Omental fat pad (tissue), 4 donors: ENCODE measurements around the gene UBE2I. TPM values are rescaled to one million over a fixed set of nuclear protein-coding genes. Genes with fewer than 3 reads are reported as not detected.

ENCODE experiments used
- ATAC-seq: fragments of 150-250 bp; one replicate; pipeline ENCODE4 v1.9.1; 2016; ENCODE audit warnings: mild to moderate bottlenecking, moderate library complexity; ENCODE audit not compliant: low FRiP score
- DNase-seq: peaks from one replicate; pipeline ENCODE4 v3.0.0-alpha.2; 2019; ENCODE audit warnings: low spot score
- total RNA-seq, 4 donors: library from RNA; depleted of rRNA; stranded (reverse); fragments of >200 nt; gene quantifications; one replicate each; pipeline ENCODE4 v1.1.0, GENCODE V29; 2016
- TF ChIP-seq, protein P1 (sequence below), 3 donors: fragments of 450-650 bp; IDR thresholded peaks; one replicate each; pipeline ENCODE4 v1.5.1; 2016 to 2017; ENCODE audit warnings: antibody characterized with exemption in 3 of 3, mild to moderate bottlenecking in 3 of 3, moderate library complexity in 2 of 3

The UBE2I gene
- total RNA-seq, 4 donors from 2014 or later, result 50.9 to 94.9 (median 72.5) TPM

DNA sequence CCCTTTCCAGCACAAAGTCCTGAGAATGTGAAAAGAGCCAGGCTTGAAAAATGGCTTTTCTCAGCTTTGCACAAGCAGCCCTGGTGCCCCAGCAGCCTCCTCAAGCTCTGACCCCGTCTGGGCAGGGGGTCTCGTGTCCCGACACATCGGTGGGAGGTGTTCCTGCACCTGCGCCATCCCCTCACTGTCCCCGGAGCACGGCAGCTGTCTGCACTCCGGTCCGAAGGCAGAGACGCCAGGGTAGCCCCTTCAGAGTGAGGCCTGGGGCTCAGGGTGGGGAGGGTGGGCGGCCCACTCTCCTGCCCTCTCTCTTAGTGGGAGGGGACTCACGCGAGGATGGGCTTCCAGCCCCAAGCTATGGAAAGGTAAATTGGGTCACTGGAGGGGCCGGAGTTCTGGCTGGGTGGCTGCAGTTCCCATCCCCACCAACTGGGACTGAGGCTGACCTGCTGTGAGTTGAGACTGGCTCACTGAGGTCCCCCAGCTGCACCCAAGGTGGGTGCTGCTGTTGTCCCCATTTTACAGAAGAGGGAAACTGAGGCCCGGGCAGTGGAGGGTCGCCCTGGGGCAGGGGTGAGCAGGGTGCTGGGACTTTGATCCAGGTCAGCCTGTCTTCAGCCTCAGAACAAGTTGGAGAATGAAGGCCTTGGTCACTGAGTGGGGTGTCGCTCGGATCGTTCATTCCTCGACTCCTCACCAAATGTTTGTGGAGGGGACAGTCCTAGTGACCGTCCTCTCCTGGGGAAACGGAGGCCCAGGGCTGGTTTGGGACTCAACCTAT, 21.7 kb downstream of the UBE2I start:
- no peak for ATAC-seq
- DNase-seq, result no peak
- TF ChIP-seq, protein P1, sequence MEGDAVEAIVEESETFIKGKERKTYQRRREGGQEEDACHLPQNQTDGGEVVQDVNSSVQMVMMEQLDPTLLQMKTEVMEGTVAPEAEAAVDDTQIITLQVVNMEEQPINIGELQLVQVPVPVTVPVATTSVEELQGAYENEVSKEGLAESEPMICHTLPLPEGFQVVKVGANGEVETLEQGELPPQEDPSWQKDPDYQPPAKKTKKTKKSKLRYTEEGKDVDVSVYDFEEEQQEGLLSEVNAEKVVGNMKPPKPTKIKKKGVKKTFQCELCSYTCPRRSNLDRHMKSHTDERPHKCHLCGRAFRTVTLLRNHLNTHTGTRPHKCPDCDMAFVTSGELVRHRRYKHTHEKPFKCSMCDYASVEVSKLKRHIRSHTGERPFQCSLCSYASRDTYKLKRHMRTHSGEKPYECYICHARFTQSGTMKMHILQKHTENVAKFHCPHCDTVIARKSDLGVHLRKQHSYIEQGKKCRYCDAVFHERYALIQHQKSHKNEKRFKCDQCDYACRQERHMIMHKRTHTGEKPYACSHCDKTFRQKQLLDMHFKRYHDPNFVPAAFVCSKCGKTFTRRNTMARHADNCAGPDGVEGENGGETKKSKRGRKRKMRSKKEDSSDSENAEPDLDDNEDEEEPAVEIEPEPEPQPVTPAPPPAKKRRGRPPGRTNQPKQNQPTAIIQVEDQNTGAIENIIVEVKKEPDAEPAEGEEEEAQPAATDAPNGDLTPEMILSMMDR (IDR thresholded peaks at IDR 0.05), result no peak

GRCh38 chr16:1331712-1332617, 22.5 kb downstream of the UBE2I start:
- TF ChIP-seq, protein P1 (IDR thresholded peaks at IDR 0.05), result no peak
- DNase-seq (no peak), ATAC-seq (no peak)

DNA sequence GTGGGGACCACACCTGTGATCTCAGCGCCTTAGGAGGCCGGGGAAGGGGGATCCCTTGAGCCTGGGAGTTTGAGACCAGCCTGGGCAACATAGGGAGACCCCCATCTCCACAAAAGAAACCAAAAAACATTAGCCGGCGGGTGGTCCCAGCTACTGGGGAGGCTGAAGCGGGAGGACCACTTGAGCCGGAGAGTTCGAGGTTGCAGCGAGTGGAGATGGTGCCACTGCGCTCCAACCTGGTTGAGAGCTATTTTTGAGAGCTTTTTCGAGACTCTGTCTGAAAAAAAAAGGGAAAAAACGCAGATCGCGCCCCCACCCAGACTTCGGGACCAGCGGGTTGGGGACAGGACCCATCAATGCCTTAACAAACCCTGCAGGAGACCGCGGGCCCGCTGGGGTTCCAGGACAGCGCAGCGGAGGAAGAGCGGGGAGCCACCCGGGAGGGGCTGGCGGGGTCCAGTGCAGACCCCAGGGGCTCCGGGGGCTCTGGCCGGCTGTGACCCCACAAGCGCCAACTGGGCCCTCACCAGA, 23.2 kb downstream of the UBE2I start:
- no peak for ATAC-seq
- DNase-seq, result no peak
- TF ChIP-seq, protein P1 (IDR thresholded peaks at IDR 0.05), result no peak

GRCh38 chr16:1333149-1333812, 23.8 kb downstream of the UBE2I start, which contains the start of gene BAIAP3:
Gene BAIAP3, plus strand, starts transcription at chr16:1333645. Its CDS starts 4,905 bp downstream, at chr16:1338550.
- no peak for DNase-seq
- TF ChIP-seq, protein P1 (IDR thresholded peaks at IDR 0.05), result no peak
- no peak for ATAC-seq

- DNase-seq, result no peak
- no peak for ATAC-seq
- TF ChIP-seq, protein P1 (IDR thresholded peaks at IDR 0.05), result no peak
Measured at GRCh38 chr16:1333854-1334700, 24.6 kb downstream of the UBE2I start.

DNA sequence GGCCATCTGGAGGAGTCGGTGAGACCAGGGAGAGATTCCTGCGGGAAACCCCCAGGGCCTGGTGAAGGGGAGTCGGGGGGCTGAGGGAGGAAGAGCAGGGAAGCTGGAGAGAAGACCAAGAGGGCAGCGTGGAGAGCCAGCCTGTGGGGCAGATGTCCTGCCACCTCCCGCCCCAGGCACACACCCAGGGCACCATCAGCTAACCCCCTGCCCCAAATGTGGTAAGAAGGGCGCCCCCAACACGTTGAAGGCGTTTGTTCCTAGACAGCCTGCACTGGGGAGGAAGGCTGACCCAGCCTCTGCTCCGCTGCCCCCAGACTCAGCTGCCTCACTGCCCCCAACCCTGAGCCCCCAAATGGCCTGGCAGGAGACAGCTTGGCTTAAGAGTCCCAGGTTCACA, 25.3 kb downstream of the UBE2I start:
- no peak for ATAC-seq

More for the DNA sequence above, 25.3 kb downstream of the UBE2I start:
- no peak for DNase-seq
- TF ChIP-seq, protein P1 (IDR thresholded peaks at IDR 0.05), result no peak
